ENCODE measurements around the gene ARFIP1. TPM values are rescaled to one million over a fixed set of nuclear protein-coding genes. Genes with fewer than 3 reads are reported as not detected.

Gene ARFIP1
- total and polyA plus RNA-seq, 2 of the 8 experiments (the other 6 are each of a cell fraction or from before 2014, with no cell fraction given): 13.5 to 38.0 TPM

GRCh38 chr4:152947311-152947710 lies 167.6 kb downstream of the ARFIP1 start:
- DNase-seq (ENCODE audit: low read depth in 1 of 2, low spot score in 2 of 2) (no peak), FAIRE-seq (no peak)
- no peak for TF ChIP-seq EGR1 (IDR thresholded peaks at IDR 0.05; ENCODE audit: borderline replicate concordance, low read depth, low read length)
- Histone ChIP-seq H2BK20ac (ENCODE audit: low read length) (no peak overlapping the region), H3K23me2 (ENCODE audit: low read depth, low read length) (no peaks in the 10 kb centered on the region), H2AFZ (ENCODE audit: low read length) (no peak overlapping the region), H3K4me1 (replicated peaks in 1 of 4; ENCODE audit: control insufficient read depth in 3 of 4, insufficient read depth in 4 of 4, low read length in 3 of 4) (peaks cover 7 to 22% (median 12%) of the 10 kb centered on the region in 4 experiments), H2BK15ac (ENCODE audit: low read length) (no peak overlapping the region), H3K27ac (ENCODE audit: low read depth, low read length) (no peak overlapping the region), H3K79me2 (ENCODE audit: control insufficient read depth in 1 of 2, insufficient read depth in 2 of 2, low read length in 2 of 2) (peaks cover under 1 to 77% of the 10 kb centered on the region in 2 experiments; a peak in 3 of 4 replicates), H3K18ac (ENCODE audit: extremely low read depth, low read length) (no peak overlapping the region), H4K5ac (ENCODE audit: insufficient read length, low read depth, low read length) (no peak overlapping the region), H2AK5ac (ENCODE audit: low read depth, low read length) (no peak overlapping the region), H3K4ac (replicated peaks; ENCODE audit: insufficient read length, low read depth, low read length) (no peak overlapping the region), H3K14ac (ENCODE audit: insufficient read length) (no peak overlapping the region), H2BK120ac (replicated peaks; ENCODE audit: low read depth, low read length) (no peak overlapping the region), H3K9ac (replicated peaks in 1 of 4; ENCODE audit: extremely low read depth in 1 of 4, low read depth in 3 of 4, low read length in 3 of 4) (no peak overlapping the region), H3K4me2 (ENCODE audit: insufficient read depth in 1 of 2, low read depth in 2 of 2, low read length in 2 of 2) (no peak overlapping the region), H3K79me1 (ENCODE audit: low read depth, low read length) (peaks cover 9% of the 10 kb centered on the region; the same call in 1 of the 2 replicates), H3K9me3 (ENCODE audit: insufficient read depth in 2 of 2, low read depth in 1 of 2, low read length in 1 of 2) (no peaks in the 10 kb centered on the region), H4K20me1 (replicated peaks in 1 of 2; ENCODE audit: control insufficient read depth in 1 of 2, insufficient read depth in 2 of 2, low read length in 2 of 2) (peaks cover 0 to 9% of the 10 kb centered on the region in 2 experiments), H3K56ac (replicated peaks; ENCODE audit: insufficient read length, low read depth, low read length) (no peak overlapping the region), H2BK5ac (ENCODE audit: low read depth, low read length) (no peak overlapping the region), H3K23ac (ENCODE audit: insufficient read length) (no peak overlapping the region), H4K8ac (ENCODE audit: extremely low read depth, insufficient read depth, low read length) (no peak overlapping the region), H4K91ac (replicated peaks; ENCODE audit: insufficient read length, low read length) (no peak overlapping the region), H3K27me3 (replicated peaks in 1 of 4; ENCODE audit: control insufficient read depth in 3 of 4, extremely low read depth in 1 of 4, insufficient read depth in 3 of 4, low read length in 3 of 4) (no peaks in the 10 kb centered on the region), H3K36me3 (ENCODE audit: control insufficient read depth in 2 of 4, insufficient read depth in 4 of 4, low read length in 3 of 4) (peaks cover 0 to 22% (median 14%) of the 10 kb centered on the region in 4 experiments; a peak in 5 of 8 replicates), H2BK12ac (ENCODE audit: low read depth, low read length) (no peak overlapping the region), H3K4me3 (ENCODE audit: extremely low read depth in 1 of 4, insufficient read depth in 2 of 4, low read depth in 3 of 4, low read length in 4 of 4) (no peak overlapping the region)
- 93% methylated on average over 2 of the region's 2 CpGs; no CpG with 5 or more reads in 1 of the 2 experiments for WGBS, 2 experiments (ENCODE audit: extremely low coverage in 1 of 2, insufficient coverage in 1 of 2, insufficient read length in 1 of 2, insufficient replicate concordance in 2 of 2, low coverage in 1 of 2, low lambda C conversion rate in 2 of 2, missing lambda C conversion rate in 1 of 2)
- POLR2A ChIA-PET (ENCODE audit: partially characterized antibody): interaction anchor here (5.8 kb wide), 1 partner anchor 9 kb away, joined by 61 read pairs; the partner anchor contains the start of gene FHDC1
- CTCF ChIA-PET (ENCODE audit: partially characterized antibody): interaction anchor here (1.1 to 4.8 kb wide), 4 partner anchors 9 to 181 kb away, joined by 3 to 35 read pairs (median 4); partner anchors contain the start of gene FHDC1
